SK-N-MC (cell line): ENCODE measurements around the gene CCKAR.

Experiments
- EZH2 ChIP-seq: fragments of 200-600 bp; sonication (generic); IDR thresholded peaks from one replicate; pipeline ENCODE4 v1.6.1; 2017; ENCODE audit warnings: antibody characterized with exemption
- FOXP2 ChIP-seq: optimal IDR thresholded peaks from 2 replicates; pipeline ENCODE3; 2011; ENCODE audit warnings: mild to moderate bottlenecking, moderate library complexity; ENCODE audit not compliant: insufficient read depth; ENCODE audit errors: extremely low read length, control extremely low read depth
- POLR2AphosphoS5 ChIP-seq: IDR thresholded peaks from 2 replicates; pipeline ENCODE4 v1.6.1; 2012; ENCODE audit warnings: mild to moderate bottlenecking, low read depth, low read length, borderline replicate concordance

DNA sequence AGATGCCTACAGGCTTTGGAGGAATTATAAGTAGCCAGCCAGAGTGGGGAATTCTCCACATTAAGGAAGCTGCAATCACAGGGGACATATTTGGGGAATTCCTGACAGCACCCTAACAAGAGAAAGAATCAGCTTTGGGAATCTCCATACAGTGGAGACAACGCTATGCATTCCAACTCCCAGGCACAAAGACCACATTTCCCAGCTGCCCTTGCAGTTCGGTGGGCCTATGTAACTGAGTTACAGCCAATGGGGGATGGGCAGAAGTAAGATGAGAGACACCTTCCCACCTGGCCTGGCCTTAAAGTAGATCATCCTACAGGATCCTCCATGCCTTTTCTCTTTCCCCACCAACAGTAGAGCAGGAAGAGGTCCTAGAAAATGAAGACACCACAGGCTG lies 43.4 kb upstream of the CCKAR start:
- no peak for TF ChIP-seq EZH2
- no peak for TF ChIP-seq POLR2AphosphoS5
- no peak for TF ChIP-seq FOXP2
